ENCODE measurements around the gene DENND1A.
"Not testable (repeated sequence)": the region's sequence is repeated elsewhere in the genome, so short reads cannot be mapped to it uniquely, and the experiment has no call there.

DENND1A gene

GRCh38 chr9:123411191-123411590, 518.7 kb downstream of the DENND1A start:
- no peak for DNase-seq (ENCODE audit: low read depth)

- DNase-seq (ENCODE audit: low read depth) = no peak
Measured at GRCh38 chr9:123410281-123410910, 519.5 kb downstream of the DENND1A start.

- no peak for DNase-seq (ENCODE audit: low read depth)
Measured at GRCh38 chr9:123408313-123409262, 521.3 kb downstream of the DENND1A start.

GRCh38 chr9:123407217-123407851, 522.6 kb downstream of the DENND1A start:
- DNase-seq (ENCODE audit: low read depth) = no peak

GRCh38 chr9:123406691-123407216, 523.2 kb downstream of the DENND1A start:
- DNase-seq (ENCODE audit: low read depth) = no peak

GRCh38 chr9:123406016-123406415, 523.9 kb downstream of the DENND1A start:
- no peak for DNase-seq (ENCODE audit: low read depth)

GRCh38 chr9:123402981-123403509, 526.9 kb downstream of the DENND1A start:
- no peak for DNase-seq (ENCODE audit: low read depth)

- no peak for DNase-seq (ENCODE audit: low read depth)
Measured at GRCh38 chr9:123401879-123402513, 527.9 kb downstream of the DENND1A start.

GRCh38 chr9:123400926-123401503, 528.9 kb downstream of the DENND1A start:
- DNase-seq (ENCODE audit: low read depth) = no peak

- no peak for DNase-seq (ENCODE audit: low read depth)
Measured at GRCh38 chr9:123399803-123400378, 530.0 kb downstream of the DENND1A start.

- not testable (repeated sequence) for DNase-seq (ENCODE audit: low read depth)
Measured at GRCh38 chr9:123398938-123399337, 531.0 kb downstream of the DENND1A start.

GRCh38 chr9:123397975-123398374, 532.0 kb downstream of the DENND1A start:
- no peak for DNase-seq (ENCODE audit: low read depth)

- DNase-seq (ENCODE audit: low read depth) = no peak
Measured at GRCh38 chr9:123395689-123396511, 534.0 kb downstream of the DENND1A start.

GRCh38 chr9:123395276-123395688, 534.6 kb downstream of the DENND1A start:
- no peak for DNase-seq (ENCODE audit: low read depth)

GRCh38 chr9:123394291-123395235, 535.4 kb downstream of the DENND1A start:
- no peak for DNase-seq (ENCODE audit: low read depth)

GRCh38 chr9:123392802-123393201, 537.1 kb downstream of the DENND1A start:
- no peak for DNase-seq (ENCODE audit: low read depth)

- no peak for DNase-seq (ENCODE audit: low read depth)
Measured at GRCh38 chr9:123391946-123392345, 538.0 kb downstream of the DENND1A start.

GRCh38 chr9:123391233-123391632, 538.7 kb downstream of the DENND1A start:
- DNase-seq (ENCODE audit: low read depth) = no peak

Measured in activated T-helper 9 cell treated with anti-CD3 and anti-CD28 coated beads, Interleukin-2, amount 50 U/mL, for 16 hours (primary cell).